ENCODE results near the gene TRIM45.

Gene TRIM45, protein sequence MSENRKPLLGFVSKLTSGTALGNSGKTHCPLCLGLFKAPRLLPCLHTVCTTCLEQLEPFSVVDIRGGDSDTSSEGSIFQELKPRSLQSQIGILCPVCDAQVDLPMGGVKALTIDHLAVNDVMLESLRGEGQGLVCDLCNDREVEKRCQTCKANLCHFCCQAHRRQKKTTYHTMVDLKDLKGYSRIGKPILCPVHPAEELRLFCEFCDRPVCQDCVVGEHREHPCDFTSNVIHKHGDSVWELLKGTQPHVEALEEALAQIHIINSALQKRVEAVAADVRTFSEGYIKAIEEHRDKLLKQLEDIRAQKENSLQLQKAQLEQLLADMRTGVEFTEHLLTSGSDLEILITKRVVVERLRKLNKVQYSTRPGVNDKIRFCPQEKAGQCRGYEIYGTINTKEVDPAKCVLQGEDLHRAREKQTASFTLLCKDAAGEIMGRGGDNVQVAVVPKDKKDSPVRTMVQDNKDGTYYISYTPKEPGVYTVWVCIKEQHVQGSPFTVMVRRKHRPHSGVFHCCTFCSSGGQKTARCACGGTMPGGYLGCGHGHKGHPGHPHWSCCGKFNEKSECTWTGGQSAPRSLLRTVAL

DNA sequence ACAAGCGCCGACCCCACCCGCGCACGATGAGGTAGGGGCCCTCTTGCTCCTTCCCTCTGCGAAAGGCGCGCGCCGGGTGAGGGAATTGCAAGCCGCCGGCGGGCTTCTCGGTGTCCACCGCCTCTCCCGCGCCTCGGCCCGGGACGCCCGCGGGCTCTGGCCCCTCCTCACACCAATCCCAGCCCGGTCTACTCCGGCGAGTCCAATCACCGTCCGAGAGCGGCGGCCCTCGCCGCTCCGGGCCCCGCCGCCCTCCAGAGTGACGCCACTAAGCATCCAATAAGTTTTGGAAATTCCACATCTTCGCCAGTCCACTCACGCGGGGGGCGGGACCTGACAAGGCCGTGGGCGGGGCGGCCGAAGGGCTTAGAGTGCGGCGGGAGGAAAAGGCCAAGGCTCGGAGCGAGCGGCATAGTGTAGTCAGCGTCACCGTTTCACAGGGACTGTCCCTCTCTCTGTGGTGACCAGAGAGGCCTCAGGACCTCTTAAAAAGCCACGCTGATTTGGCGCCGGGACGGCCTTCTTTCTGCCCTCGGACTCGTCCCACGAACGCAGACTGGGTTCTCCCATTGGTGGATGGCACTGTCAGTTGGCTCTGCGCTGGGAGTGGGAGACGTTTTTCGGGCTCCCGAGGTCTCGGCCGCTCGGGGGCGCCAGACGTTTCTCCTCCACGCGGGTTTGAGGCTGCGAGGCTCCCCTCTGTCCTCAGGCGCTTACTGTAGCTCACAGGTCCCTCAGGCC lies at the start of gene TRIM45:
Gene TRIM45 (minus strand): TSS at position 161 of the 741 bp plus-strand sequence. CDS start 548 bp downstream, outside the sequence.
- TF ChIP-seq, protein P1, sequence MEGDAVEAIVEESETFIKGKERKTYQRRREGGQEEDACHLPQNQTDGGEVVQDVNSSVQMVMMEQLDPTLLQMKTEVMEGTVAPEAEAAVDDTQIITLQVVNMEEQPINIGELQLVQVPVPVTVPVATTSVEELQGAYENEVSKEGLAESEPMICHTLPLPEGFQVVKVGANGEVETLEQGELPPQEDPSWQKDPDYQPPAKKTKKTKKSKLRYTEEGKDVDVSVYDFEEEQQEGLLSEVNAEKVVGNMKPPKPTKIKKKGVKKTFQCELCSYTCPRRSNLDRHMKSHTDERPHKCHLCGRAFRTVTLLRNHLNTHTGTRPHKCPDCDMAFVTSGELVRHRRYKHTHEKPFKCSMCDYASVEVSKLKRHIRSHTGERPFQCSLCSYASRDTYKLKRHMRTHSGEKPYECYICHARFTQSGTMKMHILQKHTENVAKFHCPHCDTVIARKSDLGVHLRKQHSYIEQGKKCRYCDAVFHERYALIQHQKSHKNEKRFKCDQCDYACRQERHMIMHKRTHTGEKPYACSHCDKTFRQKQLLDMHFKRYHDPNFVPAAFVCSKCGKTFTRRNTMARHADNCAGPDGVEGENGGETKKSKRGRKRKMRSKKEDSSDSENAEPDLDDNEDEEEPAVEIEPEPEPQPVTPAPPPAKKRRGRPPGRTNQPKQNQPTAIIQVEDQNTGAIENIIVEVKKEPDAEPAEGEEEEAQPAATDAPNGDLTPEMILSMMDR (conservative IDR thresholded peaks at IDR 0.05; ENCODE audit: low read depth, low read length), result peak; percentile 72
- DNase-seq (ENCODE audit: low read depth), result peak; percentile 90
- peak within 1 kb of the TSS; percentile 90 for H3K4me3 ChIP-seq (ENCODE audit: low read length)

DNA sequence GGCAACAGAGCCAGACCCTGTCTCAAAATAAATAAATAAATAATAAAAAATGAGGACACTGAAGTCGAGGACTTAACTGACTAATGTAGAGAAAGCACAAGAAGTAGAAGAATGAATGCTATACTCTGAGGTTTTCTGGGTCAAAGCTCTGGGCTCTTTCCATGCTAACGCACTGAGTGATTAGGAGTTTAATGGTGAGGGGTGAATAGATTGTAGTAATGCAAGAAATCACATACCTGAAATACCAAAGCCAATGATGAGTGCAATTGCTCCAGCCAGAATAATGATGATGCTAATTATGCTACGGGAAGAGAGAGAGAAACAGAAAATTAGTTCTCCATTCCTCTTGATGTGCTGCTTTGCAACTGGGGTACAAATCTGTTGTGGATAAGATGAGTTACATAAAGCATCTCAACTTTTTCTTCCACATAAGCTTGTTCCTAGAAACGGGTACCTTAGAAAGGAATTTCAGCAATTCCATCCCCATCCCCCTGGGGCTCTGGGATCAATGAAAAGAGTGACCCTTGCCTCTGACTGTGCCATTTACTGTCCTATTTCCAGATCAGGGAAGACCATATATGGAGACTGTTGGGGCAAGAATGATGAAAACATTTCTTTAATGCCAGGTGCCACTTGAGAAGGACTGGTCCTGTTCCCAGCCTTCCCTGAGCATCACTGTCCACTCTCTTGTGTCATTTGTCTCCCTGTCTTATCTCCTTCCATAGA lies 48.5 kb upstream of the TRIM45 start:
- TF ChIP-seq, protein P1 (conservative IDR thresholded peaks at IDR 0.05; ENCODE audit: low read depth, low read length), result no peak

DNA sequence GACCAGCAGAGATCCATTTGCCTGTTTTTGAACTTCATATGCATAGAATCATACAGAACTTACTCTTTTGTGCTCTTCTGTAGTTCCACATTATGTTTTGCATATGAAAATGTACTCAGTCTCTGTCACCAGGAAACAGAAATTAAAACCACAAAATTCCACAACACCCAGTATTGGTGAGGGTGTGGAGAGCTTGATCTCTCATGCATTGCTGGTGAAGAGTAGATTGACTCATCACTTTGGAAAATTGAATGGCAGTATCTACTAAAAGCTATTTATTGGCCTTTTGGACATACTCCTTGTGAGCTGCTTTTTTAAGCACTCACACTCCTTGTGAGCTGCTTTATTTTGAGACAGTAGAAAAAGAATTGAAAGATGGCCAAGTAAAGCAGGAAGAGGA lies 45.9 kb upstream of the TRIM45 start:
- no peak for DNase-seq (ENCODE audit: low read depth)
- TF ChIP-seq, protein P1 (conservative IDR thresholded peaks at IDR 0.05; ENCODE audit: low read depth, low read length), result no peak
- H3K4me3 ChIP-seq (ENCODE audit: low read length), result no peak overlapping the region

More for the DNA sequence above, 48.5 kb upstream of the TRIM45 start:
- H3K4me3 ChIP-seq (ENCODE audit: low read length), result no peak overlapping the region
- peak; percentile 55 for DNase-seq (ENCODE audit: low read depth)

DNA sequence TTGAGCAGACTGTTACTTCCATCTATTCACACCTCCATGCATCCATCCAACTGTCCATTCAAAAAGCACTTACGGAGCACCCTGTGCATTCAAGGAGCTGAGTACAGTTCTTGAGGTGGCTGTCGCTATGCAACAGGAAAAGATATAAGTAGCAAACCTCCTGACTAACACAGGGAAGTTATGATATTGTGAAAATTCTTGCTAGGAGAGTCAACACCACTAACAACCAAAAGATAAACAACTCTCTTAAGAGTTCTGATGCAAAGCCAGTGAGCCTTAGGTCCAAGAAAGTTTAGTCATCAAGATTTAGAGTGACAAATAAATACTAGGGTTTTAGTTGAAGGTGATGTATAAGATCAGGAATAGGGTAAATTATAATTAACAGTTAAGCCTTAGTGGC lies 44.5 kb upstream of the TRIM45 start:
- TF ChIP-seq, protein P1 (conservative IDR thresholded peaks at IDR 0.05; ENCODE audit: low read depth, low read length), result no peak
- H3K4me3 ChIP-seq (ENCODE audit: low read length), result no peak overlapping the region
- peak; percentile 85 for DNase-seq (ENCODE audit: low read depth)

DNA sequence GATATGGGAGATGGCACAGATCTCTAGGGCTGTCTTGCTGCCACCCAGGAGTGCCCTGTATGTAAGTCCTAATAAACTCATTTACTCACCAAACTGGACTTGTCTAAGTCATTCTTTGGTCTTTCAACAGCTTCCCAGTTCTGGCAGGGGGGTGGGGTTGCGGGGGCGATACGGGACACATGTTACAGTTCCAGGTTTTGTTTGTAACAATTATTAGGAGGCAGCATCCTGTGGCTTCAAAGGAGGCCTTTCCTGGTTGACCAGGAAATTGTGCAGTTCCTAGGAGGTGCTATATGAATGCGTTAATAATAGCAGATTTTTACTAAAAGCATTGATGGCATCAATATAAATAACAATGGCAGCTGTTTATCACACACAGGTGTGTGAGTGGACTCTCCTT lies 42.7 kb upstream of the TRIM45 start:
- H3K4me3 ChIP-seq (ENCODE audit: low read length), result no peak overlapping the region
- TF ChIP-seq, protein P1 (conservative IDR thresholded peaks at IDR 0.05; ENCODE audit: low read depth, low read length), result no peak
- no peak for DNase-seq (ENCODE audit: low read depth)

DNA sequence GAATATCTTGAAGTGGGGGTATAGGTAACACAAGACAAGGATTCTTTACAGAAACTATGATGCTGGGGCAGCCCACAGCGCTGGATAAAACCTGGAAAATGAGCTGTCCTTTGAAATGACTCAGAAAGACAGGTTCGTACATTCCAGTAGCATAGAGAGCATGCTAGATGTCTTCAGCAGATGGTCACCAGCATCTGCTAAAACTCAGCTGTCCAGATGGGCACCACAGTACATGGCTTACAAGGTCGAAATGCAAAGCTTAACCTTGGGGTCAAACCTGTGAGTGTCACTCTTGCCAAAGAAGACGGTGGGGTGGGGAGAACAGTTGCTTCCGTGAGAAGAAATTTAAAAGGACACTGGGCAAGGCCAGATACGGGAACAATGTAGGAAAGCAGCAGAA lies 41.3 kb upstream of the TRIM45 start:
- TF ChIP-seq, protein P1 (conservative IDR thresholded peaks at IDR 0.05; ENCODE audit: low read depth, low read length), result no peak
- no peak for DNase-seq (ENCODE audit: low read depth)
- no peak overlapping the region for H3K4me3 ChIP-seq (ENCODE audit: low read length)
